Right ventricle myocardium superior (tissue), 1 donor: Measurements from ENCODE around the gene F2. TPM values are rescaled to one million over a fixed set of nuclear protein-coding genes. Genes with fewer than 3 reads are reported as not detected.

Source experiments
- ATAC-seq: fragments of 200-7000 bp; cut with Tn5 transposase; one replicate; pipeline ENCODE4 v1.9.1; 2020; ENCODE audit warnings: mild to moderate bottlenecking; ENCODE audit not compliant: poor library complexity
- DNase-seq: peaks from one replicate; pipeline ENCODE4 v3.0.0-alpha.2; 2020
- intact Hi-C: fragments of 100-400 bp; cut with DNase I; formaldehyde crosslinking; loops from one replicate; pipeline ENCODE4 v1.11.2; 2022
- total RNA-seq: library from RNA; stranded (reverse); fragmentation: NEBNext Ultra II Directional; extraction: Animal tissue kit (Norgen Biotek cat#: 25700); gene quantifications from one replicate; pipeline ENCODE4 v1.2.1, GENCODE V29; 2021
- donor health status: DM: no; HTN: yes; CAD: no; lungs with severe emphysema.

Gene F2
- total RNA-seq, 1 donor from 2014 or later, result 0.11 TPM

DNA sequence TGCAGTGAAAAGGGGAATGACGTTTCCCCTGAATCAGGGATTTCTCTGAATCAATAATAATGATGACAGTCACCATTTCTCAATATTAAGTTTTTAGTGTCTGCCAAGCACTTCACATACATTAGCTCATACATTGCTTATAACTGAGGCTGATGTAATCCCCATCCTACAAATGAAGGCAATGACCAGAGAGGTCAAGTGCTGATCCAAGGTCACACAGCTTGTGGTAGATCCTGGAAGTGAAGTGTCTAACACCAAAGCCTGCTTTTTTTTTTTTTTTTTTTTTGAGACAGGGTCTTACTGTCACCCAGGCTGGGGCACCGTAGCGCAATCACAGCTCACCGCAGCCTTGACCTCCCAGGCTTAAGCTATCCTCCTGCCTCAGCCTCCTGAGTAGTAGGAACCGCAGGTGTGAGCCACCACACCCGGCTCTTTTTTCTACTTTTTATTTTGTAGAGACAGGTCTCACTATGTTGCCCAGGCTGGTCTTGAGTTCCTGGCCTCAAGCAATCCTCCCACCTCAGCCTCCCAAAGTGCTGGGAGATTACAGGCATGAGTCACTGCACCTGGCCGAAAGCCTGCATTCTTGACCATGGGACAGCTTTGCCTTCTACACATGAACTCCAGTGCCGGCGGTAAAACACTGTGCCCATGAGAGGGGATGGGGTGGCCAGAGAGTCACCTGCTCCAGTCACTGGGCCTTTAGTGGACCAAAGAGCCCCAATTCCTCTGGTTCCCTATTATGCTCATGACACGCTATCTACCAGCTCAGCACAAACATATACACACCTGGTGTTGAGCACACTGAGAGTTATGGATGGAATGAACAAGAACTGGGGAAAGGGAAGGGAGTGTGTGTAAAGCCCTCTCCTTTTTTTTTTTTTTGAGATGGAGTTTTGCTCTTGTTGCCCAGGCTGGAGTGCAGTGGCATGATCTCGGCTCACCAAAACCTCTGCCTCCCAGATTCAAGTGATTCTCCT is 36.0 kb upstream of the F2 start:
- DNase-seq (no peak), ATAC-seq (no peak)
- intact Hi-C loops, result no loop called here

DNA sequence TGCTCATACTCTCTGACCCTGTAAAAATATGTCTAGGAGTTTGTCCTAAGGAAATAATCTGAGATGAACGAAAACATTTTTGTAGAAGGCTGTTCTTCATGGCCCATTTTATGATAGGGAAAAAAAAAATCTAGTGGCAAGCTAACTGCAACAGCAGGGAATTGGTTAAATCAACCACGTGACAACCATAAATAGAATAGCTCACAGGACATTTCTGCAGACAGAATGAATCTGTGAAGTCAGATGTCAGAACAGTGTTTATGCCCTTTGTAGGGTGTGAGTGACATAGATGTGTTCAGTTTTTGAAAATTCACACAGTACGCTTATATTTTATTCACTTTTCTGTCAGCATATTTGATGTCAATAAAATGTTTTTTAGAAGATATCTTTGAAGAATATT is 34.6 kb upstream of the F2 start:
- ATAC-seq (peak; percentile 84), DNase-seq (no peak)
- intact Hi-C loops, result no loop called here

DNA sequence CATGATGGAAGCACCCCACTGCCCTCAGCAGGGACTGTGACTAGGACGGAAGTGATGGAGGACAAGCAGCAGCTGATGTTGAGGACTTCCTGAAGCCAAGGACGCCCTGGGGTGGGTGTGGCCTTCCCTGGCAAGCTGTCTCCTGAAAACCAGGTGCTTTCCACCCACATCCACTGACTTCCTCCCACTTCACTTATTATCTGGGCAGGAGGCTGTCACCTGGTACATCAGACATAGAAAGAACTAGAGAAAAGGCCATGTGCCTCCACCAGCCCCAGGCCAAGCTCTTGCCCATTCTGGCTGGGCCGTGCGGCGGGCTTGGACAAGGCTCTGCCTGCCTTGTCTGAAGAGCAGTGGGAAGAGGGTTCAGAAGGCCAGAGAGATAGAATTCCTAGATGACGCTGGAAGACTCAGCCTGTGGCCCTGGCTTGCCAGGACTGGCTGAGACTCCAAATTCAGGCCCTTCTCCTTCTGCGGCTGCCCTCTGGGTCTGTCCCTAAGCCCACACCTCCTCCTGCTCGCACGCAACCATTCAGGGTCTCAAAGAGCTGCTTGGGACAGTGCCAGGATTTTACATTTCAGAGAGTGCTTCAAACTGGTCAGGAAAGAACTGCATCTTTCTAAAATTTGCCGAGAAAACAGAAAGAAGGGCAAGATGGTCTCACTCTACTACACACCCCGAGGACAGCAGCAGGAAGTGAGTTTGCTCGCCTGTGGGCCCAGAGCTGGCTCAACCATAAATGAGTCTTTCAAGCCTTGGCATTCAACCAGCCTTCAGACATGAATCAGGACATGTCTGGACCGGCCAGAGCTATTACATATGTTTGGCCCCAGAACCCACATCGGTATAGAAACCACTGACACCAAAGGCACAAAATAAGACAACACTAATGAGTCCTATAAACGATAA is 31.9 kb upstream of the F2 start:
- DNase-seq (peak; percentile 32), ATAC-seq (peak; percentile 18)
- intact Hi-C loops, result no loop called here

DNA sequence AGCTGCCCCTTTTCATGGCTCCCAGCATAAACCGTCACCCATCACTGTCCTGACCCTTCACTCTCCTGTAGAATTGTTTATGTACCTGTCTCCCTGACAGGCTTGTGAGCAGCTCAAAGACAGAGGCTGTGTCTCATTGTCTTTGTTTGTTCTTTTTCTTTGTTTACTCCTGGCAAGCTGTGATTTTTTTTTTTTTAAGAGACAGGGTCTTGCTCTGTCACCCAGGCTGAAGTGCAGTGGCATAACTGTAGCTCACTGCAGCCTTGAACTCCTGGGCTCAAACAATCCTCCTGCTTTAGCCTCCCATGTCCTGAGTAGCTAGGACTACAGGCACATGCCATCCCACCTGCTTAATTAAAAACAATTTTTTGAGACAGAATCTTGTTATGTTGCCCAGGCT is 28.3 kb upstream of the F2 start:
- ATAC-seq (no peak), DNase-seq (no peak)
- intact Hi-C loops, result loop anchor here (10.0 kb wide), 1 partner anchor 76 kb away; the partner anchor contains the start of genes ATG13 and HARBI1

DNA sequence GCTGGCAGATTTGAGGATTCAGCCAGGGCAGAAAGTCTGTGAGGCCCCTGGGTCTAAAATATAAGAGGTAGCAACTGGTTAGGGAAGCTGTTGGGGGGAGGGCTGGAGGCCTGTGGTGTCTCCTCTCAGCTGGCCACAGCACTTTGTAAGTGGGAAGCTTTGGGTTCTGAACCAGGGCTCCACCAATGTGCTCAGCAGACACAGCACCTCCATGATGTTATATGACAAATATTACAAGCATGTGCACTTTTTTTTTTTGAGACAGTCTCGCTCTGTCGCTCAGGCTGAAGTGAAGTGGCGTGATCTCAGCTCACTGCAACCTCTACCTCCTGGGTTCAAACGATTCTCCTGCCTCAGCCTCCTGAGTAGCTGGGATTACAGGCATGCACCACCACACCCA is 26.6 kb upstream of the F2 start:
- intact Hi-C loops, result loop anchor here (10.0 kb wide), 1 partner anchor 78 kb away; the partner anchor contains the start of genes ATG13 and HARBI1
- no peak for ATAC-seq
- no peak for DNase-seq

DNA sequence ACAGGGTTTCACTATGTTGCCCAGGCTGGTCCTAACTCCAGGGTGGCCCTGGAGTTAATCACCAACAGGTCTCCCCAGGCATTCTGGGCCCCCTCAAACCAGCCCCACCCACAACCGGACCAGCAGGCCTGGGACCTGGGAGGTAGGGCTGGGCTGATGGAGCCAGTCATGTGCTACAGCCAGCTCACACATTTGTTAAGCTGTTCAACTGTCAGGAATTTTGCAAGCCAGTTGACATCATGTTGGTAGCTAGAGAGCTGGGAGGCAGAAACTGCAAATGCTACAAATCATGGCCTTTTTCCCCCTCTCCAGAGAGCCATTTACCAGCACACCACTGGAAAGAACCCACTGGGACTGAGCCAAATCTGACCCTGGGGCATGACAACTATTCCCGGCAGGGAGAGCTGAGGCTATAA is 25.4 kb upstream of the F2 start:
- intact Hi-C loops, result loop anchor here (10.0 kb wide), 1 partner anchor 79 kb away; the partner anchor contains the start of genes ATG13 and HARBI1
- DNase-seq (no peak), ATAC-seq (no peak)

DNA sequence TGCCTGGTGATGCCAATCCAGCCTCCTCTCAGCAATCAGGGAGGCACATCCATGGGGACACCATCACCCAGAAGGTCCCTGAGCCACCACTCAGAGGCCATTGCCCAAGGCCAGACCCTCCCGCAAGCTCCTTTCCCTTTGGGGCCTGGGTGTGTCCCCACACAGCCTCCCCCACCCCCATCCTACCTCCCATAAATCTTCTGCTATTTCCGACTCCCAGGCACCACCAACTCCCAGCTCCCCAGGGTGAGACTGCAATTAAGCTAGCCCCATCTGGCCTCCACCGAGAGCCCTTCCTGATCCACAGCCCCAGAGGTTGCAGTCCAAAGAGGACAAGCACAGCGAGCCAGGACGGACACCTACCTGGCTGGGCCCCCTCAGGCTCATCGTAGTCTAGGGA is 24.9 kb upstream of the F2 start:
- no peak for ATAC-seq
- intact Hi-C loops, result loop anchor here (10.0 kb wide), 1 partner anchor 79 kb away; the partner anchor contains the start of genes ATG13 and HARBI1
- no peak for DNase-seq

DNA sequence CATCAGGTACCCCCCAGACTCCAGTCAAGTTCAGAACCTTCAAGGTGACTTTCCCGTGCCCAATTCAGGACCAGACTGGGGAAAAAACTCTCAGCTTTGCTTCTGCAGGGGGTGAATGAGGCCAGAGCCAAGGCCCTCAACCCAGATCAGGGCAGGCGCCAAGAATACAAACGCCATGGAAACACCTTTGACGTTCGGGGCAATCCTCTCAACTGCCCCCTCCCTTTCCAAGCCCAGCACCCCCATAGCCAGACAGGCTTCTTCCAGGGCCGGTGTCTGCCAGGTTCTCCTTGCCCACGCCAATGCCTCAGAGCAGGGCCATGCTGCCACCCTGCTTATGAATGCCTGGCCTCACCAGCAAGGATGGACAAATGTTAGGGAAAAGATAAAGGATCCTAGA is 24.4 kb upstream of the F2 start:
- no peak for DNase-seq
- intact Hi-C loops, result loop anchor here (10.0 kb wide), 1 partner anchor 80 kb away; the partner anchor contains the start of genes ATG13 and HARBI1
- ATAC-seq, result no peak

DNA sequence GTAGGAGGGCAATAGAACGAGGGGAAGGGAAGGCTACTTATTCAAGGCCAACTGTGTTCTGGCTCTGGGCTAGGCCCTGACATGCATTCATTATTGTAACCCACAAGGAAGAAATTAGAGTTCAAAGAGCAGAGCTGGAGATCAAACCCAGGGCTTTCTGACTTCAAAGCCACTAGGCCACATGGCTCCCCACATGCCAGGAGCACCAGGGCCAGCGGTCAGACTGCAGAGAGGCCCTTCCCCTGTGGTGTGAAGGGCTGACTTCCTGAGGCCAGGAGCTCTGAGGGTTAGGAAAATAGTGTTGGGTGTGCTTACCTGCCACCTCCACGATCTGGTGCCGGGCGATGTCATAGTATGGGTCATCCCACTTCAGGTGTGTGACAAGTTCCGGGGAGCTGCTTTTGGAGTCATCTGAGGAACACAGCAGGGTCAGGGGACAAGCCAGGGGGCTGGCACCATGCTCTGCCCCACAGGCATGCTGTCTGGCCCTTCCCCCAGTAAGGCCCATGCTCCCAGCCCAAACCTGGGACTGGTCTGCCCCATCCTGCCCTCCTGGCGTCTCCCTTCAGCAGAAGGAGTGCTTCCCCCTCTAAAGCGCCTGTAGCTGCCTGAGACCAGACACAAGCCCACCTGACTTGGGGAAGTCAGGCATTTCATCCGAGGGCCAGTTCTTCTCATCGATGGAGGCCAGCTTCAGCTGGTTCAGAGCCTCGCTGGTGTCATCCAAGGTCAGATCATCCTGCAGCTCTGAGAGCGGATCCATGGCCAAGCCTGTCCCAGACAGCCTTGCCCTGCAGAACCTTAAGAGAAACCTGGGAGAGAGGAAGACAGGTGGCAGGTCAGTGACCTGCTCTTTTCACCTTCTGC is 23.4 kb upstream of the F2 start:
- no peak for ATAC-seq
- no peak for DNase-seq
- intact Hi-C loops, result loop anchor here (10.0 kb wide), 1 partner anchor 81 kb away; the partner anchor contains the start of genes ATG13 and HARBI1

DNA sequence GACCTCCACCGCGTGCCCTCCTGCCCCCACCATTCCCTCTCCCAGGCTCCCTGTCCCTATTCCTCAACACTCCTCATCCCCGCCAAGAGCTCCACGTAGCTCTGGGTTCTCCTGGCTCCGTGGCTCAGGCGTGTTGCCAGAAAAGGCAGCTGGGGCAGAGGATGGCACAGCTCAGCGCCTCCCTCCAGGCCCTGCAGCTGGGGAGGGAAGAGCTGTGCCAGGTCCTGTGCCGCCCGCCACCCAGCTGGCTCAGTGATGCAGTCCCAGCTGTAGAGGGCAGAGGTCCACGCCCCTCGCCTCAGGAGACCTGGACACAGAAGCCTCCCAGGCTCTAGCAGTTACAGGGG is 22.8 kb upstream of the F2 start:
- DNase-seq (peak; percentile 86), ATAC-seq (peak; percentile 68)
- intact Hi-C loops, result loop anchor here (10.0 kb wide), 1 partner anchor 81 kb away; the partner anchor contains the start of genes ATG13 and HARBI1

DNA sequence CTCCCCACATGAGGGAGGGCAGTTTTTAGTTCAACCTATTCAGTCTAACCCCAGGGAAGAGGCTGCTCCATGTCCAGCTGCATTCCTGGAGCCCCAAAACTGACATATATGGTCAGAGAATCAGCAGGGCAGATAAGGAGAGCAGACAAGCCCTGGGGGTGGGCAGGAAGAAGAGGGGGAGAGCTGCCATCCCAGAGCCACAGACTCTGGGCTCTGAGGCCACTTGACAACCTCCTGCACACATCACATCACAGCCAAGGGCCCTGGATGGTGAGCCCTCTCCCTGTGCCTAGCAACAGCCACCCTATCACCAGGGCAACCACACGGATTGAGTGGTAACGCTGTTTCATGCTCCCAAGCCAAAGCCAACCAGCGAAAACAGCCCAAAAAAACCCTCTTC is 21.7 kb upstream of the F2 start:
- DNase-seq (no peak), ATAC-seq (no peak)
- intact Hi-C loops, result loop anchor here (10.0 kb wide), 1 partner anchor 83 kb away; the partner anchor contains the start of genes ATG13 and HARBI1

DNA sequence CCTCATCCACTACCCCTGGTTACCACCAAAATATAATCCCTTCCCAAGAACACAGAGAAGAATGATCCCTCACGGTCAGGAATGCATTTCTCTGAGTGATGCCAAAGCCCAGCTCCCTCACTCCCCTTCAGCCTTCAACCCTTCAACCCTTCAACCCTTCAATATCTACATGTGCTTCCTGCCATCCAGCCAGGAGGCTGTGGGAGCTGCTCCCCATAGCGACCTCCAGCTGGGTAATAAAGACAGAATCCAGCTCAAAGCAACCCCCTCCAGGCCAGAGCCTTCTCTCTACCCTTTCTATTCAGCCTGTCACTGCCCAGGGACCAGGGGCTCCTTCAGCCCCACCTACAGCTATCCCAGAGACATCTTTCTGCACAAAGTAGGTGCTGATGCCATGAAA is 21.3 kb upstream of the F2 start:
- DNase-seq (no peak), ATAC-seq (no peak)
- intact Hi-C loops, result loop anchor here (10.0 kb wide), 1 partner anchor 83 kb away; the partner anchor contains the start of genes ATG13 and HARBI1

DNA sequence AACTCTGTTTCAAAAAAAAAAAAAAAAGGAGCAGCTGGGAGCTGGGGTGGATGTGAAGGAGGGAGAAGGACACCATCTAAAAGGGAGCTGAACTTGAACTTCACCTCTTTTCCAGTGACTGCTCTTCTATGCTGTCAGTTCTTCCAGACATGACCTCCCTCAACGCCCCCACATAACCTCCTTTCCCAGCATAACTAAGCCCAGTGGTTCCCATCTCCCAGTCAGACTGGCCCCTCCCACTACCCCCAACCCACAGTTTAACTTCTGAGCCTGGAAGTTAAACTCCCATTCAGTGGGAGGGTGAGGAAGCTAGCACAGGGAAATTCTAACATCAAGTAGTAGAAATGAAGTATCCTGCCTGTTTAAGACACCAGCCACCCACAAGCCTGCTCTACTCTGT is 20.4 kb upstream of the F2 start:
- DNase-seq, result no peak
- no peak for ATAC-seq
- intact Hi-C loops, result loop anchor here (10.0 kb wide), 1 partner anchor 84 kb away; the partner anchor contains the start of genes ATG13 and HARBI1

DNA sequence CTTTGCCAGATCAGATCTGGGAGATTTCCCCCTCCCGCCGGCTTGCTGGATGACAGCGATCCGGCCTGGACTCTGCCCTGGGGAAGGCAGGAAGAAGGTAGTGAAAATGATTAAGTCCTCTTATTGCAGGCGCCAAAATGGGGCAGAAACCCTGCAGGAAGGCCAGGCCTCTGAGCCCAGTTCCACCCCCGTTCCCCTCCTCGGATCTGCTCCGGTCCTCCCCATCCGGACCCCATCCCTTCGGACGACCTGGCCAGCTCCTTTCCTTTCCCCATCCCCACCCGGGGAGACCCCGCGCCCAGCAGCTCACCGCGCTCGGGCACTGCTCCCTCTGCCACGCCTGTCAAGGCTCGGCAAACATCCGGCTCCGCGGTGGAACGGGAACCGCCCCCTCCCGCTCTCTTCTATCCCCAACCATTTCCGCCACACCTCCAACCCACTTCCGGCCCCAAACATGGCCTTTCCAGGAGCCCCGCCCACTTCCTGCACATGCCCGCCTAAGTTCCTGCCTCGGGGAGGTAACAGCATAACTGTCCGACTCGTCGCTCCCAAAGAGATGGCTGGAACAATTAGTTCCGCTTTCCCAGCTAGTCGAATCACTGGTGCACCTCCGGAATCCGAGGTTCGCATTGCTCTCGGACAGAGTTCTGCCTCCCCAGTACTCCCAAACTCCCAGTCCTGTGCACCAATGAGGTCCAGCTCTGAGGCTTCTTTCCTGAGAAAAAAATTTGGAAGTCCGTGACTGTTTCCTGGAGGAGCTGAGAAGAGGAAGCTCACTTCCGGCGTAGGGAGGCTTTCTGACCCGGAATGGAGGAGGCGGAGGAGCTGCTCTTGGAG is 18.6 kb upstream of the F2 start, which contains the start of the genes ARHGAP1 and ZNF408:
Gene ARHGAP1 (minus strand): TSS at position 379 of the 837 bp plus-strand sequence. CDS start 4,512 bp downstream, outside the sequence.
Gene ZNF408 (plus strand): TSS at position 791 of the 837 bp plus-strand sequence. CDS start 17 bp downstream, at position 808.
- intact Hi-C loops, result no loop called here
- peak; percentile 99 for DNase-seq
- ATAC-seq, result peak; percentile 95

DNA sequence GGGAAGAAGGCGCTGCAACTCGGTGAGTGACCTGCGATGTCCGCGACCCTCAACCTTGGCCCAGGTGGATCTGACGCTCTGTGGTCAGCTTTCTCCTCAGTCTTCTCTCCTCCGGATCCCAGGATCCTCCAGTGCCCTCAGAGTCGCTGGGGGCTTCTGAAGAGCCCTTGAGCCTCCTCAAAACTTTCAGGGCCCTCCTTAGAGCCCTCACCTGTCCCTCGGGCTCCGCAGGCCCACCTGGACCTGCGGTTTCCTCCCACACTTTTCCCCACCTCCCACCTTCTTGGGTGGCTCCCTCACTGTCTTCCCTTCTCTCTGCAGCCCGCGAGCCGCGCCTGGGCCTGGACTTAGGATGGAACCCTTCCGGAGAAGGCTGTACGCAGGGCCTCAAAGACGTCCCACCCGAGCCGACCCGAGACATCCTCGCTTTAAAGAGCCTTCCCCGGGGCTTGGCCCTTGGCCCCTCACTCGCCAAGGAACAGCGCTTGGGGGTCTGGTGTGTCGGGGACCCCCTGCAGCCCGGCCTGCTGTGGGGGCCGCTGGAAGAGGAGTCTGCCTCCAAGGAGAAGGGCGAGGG is 17.8 kb upstream of the F2 start:
- ATAC-seq (no peak), DNase-seq (no peak)
- intact Hi-C loops, result no loop called here

DNA sequence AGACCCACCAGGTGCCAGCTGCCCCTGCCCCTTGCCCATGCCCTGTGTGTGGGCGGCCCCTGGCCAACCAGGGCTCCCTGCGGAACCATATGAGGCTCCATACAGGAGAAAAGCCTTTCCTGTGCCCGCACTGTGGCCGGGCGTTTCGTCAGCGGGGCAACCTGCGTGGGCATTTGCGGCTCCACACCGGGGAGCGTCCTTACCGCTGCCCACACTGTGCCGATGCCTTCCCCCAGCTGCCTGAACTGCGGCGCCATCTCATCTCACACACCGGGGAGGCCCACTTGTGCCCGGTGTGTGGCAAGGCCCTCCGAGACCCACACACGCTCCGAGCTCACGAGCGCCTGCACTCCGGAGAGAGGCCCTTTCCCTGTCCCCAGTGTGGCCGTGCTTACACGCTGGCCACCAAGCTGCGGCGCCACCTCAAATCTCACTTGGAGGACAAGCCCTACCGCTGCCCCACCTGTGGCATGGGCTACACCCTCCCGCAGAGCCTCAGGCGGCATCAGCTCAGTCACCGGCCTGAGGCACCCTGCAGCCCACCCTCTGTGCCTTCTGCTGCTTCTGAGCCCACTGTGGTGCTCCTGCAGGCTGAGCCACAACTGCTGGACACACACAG is 13.8 kb upstream of the F2 start:
- DNase-seq (no peak), ATAC-seq (no peak)
- intact Hi-C loops, result no loop called here
